GM18508 (cell line): ENCODE results near the gene DSG2.
"Not testable (repeated sequence)": the region's sequence is repeated elsewhere in the genome, so short reads cannot be mapped to it uniquely, and the experiment has no call there.

Experiments
- ATAC-seq: cut with Tn5 transposase; IDR thresholded peaks from one replicate; pipeline ENCODE4 v1.9.1; 2021; ENCODE audit warnings: moderate number of reproducible peaks; ENCODE audit not compliant: insufficient read depth, unreplicated experiment

Gene DSG2

DNA sequence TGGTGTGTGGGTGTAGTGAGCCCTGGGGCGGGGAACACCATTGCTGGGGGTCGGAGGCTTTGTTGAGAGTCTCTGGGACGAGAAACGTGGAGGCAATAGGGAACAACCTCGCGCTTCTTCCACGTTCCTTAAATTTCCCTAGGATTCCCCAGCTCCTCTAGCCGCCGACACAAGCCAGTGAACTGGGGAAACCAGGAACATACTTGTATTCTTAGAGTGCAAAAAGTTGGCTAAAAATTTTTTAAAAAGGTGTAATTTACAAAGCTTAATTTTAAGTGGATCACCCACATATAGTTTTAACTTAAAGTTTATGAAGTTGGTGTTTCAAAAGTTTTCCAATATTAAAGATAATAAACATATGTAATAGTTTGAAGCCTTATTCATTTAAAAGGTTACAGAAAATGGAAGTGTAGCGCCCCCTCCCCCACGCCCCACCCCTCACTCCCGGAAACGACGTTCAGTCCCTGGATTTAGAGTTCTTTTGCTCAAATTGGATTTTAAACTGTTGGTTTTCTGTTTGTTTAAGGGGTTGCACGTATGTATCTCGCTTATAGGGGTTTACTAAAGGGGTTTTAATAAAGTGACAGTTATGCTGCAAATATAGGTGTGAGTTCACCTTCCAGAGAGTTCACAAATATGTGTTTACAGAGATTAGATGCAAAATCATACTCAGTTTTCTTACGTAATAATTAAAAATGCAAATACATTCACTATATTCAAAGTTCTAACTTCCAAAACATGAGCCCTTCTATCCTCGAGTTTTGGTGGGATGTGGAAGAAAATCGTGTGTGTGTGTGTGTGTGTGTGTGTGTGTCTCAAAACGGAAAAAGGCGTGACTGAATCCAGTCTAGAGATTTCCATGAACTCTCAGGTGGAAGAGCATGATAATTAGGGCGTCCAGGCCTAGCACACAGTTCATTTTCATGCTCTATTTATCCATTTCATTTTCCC is 872 bp downstream of the DSG2 start:
- ATAC-seq: no peak

GRCh38 chr18:31500051-31500688 is 2.2 kb downstream of the DSG2 start:
- peak; percentile 92 for ATAC-seq

- ATAC-seq: no peak
These were observed 5.0 kb downstream of the DSG2 start for GRCh38 chr18:31503011-31503410.

DNA sequence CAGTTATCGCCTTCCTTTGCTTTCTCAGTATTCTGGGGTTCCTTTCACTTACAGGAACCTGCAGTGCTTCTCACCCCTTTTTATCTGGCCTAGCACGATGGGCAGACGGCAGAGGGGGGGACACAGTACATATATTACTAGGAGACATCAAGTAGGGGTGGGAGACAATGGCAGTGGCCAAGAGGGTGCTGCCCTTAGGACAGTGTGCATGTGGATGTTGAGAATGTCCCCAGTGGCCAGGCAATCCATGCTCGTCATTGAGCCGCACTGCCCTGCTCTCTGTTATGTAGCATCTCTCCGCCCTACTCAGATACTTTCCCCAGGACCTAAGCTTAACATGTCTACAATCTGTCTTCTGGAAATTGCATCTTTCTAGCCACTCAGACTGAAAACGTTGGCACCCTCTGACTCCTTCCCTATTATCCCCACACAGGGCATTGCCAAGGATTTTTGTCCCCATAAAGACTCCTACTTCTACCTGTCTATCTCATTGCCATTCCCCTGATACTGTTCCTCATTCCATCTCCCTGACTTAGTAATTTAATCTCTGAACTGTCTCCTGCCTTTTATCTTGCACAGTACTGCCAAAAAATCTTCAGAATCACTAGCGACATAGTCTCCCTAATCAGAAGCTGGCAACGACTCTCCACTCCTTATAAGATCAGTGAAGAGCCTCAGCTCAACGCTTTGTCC is 6.6 kb downstream of the DSG2 start:
- ATAC-seq: no peak

GRCh38 chr18:31505156-31505555 is 7.2 kb downstream of the DSG2 start:
- no peak for ATAC-seq

DNA sequence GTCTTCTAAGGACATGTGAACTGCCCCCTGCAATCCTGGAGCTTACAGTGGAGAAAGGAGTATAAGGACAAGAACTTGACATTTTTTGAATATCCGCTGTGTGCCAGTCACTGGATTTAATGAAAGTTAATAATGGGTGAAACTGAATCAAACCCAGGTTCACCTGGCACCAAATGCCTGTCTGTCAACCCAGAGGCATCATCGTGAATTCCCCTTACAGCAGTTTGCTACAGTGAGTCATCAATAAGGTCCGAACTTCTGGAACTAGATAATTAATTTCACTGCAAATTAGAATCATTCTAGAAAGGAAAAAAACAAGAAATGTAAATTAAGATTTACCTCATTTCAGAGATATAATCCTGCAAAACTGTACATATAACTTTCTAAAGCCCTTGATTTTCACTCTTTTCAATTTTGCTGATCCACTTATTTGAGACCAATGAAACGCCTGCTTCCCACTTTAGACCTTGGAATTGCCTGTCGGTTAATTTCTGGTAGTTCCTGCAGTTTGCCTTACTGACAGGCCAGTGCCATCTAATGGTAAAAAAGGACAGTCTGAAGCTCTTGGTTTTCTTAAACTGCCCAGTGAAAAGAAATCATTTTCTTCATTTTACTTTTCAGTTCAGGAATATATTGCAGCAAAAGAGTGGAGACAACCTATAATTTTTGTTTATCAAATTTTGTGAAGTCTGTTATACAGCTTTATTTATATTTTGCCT is 8.2 kb downstream of the DSG2 start:
- ATAC-seq: no peak

DNA sequence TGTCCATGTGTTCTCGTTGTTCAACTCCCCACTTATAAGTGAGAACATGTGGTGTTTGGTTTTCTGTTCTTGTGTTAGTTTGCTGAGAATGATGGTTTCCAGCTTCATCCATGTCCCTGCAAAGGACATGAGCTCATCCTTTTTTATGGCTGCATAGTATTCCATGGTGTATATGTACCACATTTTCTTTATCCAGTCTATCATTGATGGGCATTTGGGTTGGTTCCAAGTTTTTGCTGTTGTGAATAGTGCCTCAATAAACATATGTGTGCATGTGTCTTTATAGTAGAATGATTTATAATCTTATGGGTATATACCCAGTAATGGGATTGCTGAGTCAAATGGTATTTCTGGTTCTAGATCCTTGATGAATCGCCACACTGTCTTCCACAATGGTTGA is 9.1 kb downstream of the DSG2 start:
- not testable (repeated sequence) for ATAC-seq

- ATAC-seq: no peak
These were observed 10.8 kb downstream of the DSG2 start for GRCh38 chr18:31508781-31509180.

GRCh38 chr18:31509571-31509970 is 11.6 kb downstream of the DSG2 start:
- no peak for ATAC-seq

DNA sequence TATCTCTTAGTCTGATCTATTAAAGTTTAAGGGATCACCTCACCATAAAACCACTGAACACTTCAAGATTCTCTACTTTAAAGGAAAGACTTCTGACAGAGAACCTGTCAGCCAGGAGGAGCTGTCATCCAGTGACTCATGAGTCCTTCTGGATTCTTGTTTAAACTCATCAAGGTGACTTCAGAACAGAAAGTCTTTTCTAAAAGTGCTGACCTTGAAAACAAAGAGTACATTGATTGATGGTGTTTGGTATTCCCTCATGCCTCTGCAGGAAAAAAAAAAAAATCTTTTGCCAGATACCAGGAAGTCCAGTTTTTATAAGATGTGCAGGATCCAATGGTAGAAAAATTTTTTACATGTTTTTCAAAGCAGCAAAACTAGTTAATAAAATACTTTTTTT is 12.3 kb downstream of the DSG2 start:
- ATAC-seq: no peak

DNA sequence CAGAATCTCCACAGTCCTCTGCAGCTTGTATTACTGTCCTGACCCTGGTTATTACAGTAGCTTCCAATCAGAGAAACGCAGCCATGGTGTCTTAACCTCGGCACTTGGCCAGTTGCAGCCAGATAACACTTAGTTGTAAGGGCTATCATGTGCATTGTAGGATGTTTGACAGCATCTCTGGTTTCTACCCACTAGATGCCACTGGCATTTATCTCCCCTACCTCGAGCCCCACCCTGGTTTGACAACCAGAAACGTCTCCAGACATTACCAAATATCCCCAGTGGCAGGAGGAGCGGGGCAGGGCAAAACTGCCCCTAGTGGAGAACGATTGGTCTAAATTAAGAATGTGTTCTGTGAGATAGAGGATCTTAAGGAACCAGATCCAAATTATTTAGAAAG is 13.1 kb downstream of the DSG2 start:
- ATAC-seq: no peak

- no peak for ATAC-seq
These were observed 14.3 kb downstream of the DSG2 start for GRCh38 chr18:31512203-31512764.

DNA sequence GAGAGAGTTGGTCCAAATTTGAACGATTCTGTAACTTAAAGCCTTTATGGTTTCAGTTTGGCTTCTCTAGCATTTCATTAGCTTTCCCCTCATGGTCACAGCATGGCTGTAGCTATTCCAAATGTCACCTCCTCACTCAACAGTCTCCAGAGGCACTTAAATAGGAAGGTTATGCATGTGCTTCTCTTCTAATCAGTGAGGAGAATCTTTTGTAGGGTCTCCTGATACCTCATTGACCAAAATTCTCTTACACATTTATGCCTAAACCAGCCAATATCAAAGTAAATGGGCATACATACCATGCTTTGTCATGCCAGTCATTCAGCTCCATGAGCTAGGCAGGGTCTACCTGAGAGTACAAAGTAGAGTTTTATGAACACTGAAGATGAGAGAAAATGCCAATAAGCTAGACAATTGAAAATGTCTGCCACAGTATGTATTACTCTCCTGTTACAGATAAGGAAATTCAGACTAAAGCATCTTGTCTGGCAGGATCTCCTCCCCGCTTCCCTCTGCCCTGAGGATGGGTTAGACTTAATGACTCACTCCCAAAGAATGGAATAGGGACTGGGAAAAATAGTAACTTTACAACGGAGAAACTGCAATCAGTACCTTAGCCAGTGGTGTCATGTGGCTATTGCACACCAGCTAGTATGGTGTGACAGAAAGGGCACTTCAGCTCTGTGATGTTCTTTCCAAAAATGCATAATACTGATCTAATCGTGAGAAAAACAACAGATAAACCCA is 15.4 kb downstream of the DSG2 start:
- no peak for ATAC-seq

GRCh38 chr18:31516437-31516836 is 18.5 kb downstream of the DSG2 start:
- ATAC-seq: no peak

DNA sequence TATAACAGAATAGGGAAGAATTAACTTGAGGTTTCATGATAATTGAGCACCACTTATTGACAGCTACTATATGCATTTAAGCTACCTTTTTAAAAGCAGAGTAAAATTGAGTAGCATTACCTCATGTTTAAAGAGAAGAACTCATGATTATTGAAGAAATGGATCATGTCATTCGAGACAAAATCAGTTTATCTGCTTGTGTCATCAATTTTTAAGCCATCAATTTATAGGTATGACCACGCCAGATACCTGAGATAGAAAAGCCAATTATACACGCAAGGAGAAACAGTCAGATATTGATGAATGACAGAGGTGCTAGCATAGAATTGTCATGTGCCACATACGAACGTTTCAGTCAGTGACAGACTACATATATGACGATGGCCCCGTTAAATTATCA is 28.4 kb downstream of the DSG2 start:
- no peak for ATAC-seq

DNA sequence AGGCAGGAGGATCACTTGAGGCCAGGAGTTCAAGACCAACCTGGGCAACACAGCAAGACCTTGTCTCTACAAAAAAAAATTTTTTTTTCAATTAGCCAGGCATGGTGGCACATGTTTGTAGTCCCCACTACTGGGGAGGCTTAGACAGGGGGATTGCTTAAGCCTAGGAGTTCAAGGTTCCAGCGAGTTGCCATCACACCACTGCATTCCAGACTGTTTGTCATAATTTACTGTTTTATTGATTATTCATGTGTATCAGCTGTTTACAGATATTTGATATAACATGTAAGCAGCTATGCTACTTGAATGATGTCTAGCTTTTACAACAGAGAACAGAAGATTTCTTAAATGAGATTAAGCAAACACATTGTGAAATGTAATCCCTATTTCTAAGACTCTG is 35.3 kb downstream of the DSG2 start:
- no peak for ATAC-seq

GRCh38 chr18:31538837-31539236 is 40.9 kb downstream of the DSG2 start:
- ATAC-seq: no peak

- no peak for ATAC-seq
These were observed 48.5 kb downstream of the DSG2 start for GRCh38 chr18:31546476-31546875.

DNA sequence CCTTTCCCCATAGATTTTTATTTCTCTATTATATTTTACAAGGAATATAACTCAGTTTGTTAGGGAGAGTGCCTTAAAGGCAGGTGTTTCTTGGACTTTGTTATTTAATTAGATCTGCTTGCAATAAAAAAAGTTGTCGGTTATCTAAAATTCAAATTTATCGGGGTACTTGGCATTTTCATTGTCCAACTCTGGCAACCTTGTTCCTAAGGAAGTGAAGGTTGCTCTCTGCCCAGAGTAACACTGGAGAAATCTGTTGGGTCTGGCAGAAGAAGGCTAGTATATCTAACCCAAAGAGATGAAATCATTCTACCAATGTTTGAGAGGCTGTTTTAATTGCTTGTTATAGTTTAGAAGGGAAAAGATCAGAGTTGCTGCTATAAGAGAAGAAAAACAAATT is 50.9 kb downstream of the DSG2 start:
- no peak for ATAC-seq

- ATAC-seq: no peak
These were observed 51.4 kb downstream of the DSG2 start for GRCh38 chr18:31549416-31549815.
